Sigmoid colon (tissue), 4 donors: ENCODE data around the gene KRT74.

ENCODE experiments used
- EP300 ChIP-seq, 4 donors: sonication (generic); formaldehyde crosslinking; IDR thresholded peaks; one replicate each; pipeline ENCODE4 v1.6.1; 2017; ENCODE audit warnings: antibody characterized with exemption in 4 of 4
- POLR2A ChIP-seq, 2 donors: fragments of 450-650 bp; IDR thresholded peaks; one replicate each; pipeline ENCODE4 v1.6.1; 2016; ENCODE audit warnings: antibody characterized with exemption in 2 of 2, mild to moderate bottlenecking in 2 of 2, moderate library complexity in 2 of 2
- TF ChIP-seq, protein P1 (sequence below), 4 experiments: fragments of 450-650 bp in 3 of 4; fragments of 200-600 bp in 1 of 4; IDR thresholded peaks; one replicate each; pipeline ENCODE4 v1.5.1; 2016 to 2019; ENCODE audit warnings: antibody characterized with exemption in 4 of 4, mild to moderate bottlenecking in 3 of 4, moderate library complexity in 2 of 4

DNA sequence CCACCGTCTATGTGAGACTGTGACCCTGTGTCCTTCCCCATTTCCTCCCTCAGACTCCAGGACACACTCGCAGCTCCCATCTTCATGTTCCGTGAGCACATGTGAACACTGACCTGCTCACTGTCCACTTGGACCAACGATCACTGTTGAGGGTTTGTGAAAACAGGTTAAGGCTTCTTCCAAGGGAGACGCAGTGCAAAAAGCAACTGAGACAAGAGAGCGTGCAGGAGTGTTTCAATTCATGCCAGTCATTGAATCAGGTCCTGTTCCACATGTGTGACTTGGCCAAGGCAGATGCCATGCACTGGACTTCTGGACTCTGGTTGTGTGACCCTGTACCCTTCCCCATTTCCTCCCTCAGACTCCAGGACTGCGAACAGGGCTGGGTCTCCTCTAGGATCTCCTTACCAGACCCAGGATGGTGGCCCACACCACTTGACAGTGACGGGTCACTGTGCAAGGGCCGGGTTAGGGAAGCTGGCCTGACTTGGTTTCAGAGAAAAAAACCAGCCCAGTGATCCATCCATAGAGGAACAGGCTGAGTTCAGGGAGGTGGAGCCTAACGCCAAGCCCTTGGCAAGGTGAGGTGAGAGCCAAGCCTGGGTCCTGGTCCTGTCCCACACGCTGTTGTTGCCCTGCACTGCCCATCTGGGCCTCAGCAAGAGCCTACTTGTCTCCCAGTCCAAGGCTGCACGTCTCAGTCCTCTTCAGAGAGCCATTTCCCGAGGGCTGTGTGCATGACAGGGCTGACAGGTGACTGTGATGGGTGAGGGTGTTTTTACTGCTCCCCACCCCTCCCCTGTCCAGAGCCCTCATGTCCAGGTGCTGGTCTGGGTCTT lies 47.8 kb downstream of the KRT74 start:
- TF ChIP-seq POLR2A (IDR thresholded peaks at IDR 0.05) = no peak
- TF ChIP-seq, protein P1, sequence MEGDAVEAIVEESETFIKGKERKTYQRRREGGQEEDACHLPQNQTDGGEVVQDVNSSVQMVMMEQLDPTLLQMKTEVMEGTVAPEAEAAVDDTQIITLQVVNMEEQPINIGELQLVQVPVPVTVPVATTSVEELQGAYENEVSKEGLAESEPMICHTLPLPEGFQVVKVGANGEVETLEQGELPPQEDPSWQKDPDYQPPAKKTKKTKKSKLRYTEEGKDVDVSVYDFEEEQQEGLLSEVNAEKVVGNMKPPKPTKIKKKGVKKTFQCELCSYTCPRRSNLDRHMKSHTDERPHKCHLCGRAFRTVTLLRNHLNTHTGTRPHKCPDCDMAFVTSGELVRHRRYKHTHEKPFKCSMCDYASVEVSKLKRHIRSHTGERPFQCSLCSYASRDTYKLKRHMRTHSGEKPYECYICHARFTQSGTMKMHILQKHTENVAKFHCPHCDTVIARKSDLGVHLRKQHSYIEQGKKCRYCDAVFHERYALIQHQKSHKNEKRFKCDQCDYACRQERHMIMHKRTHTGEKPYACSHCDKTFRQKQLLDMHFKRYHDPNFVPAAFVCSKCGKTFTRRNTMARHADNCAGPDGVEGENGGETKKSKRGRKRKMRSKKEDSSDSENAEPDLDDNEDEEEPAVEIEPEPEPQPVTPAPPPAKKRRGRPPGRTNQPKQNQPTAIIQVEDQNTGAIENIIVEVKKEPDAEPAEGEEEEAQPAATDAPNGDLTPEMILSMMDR (IDR thresholded peaks at IDR 0.05) = no peak
- TF ChIP-seq EP300 (IDR thresholded peaks at IDR 0.05) = no peak
